ENCODE results near the gene CEACAM19. TPM values are rescaled to one million over a fixed set of nuclear protein-coding genes. Genes with fewer than 3 reads are reported as not detected.

Gene CEACAM19
- total RNA-seq, 1 experiment from 2014 or later: 13.2 TPM

DNA sequence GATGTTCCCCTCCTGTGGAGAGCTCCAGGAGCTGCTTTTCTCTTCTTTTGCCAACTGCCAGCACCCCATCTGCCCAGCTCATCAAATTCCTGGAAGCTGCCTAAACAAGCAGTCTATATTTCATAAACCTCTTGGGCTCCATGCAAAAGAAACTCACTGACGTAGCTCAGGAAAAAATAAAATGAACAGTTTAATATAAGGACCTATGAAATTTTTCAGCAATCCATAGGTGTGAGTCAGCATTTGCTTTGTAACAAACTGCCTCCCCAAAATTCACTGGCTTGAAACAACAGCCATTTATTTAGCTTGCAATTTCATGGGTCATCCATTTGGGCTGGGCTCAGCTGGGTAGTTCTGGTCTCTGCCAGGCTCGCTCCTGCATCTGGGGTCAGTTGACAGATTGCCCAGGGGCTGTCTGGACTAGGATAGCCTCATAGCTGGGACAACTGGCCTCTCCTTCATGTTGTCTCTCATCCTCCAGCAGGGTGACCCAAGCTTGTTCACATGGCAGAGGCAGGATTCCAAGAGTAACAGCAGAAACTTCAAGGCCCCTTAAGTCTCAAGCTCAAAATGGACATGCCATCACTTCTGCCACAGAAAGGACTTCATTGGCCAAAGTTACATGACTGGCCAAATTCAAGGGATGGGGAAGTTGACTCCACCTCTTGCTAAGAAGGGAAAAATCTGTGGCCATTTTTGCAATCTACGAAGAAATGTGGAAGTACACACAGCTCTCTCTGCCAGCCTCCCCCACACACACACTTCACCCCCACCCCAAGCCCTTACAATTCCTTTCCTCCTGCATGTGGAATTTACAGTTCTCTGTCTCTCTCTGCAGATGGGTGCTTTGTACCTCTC, 35.5 kb upstream of the CEACAM19 start:
- no peak overlapping the region for H3K4me3 Mint-ChIP-seq (ENCODE audit: unreplicated experiment)
- peak overlapping the region; percentile 68 for H3K27ac Mint-ChIP-seq (ENCODE audit: low read depth, unreplicated experiment)
- peaks cover 2% of the 10 kb centered on the region for H3K36me3 Mint-ChIP-seq (ENCODE audit: insufficient read depth, unreplicated experiment)
- TF ChIP-seq, protein P1, sequence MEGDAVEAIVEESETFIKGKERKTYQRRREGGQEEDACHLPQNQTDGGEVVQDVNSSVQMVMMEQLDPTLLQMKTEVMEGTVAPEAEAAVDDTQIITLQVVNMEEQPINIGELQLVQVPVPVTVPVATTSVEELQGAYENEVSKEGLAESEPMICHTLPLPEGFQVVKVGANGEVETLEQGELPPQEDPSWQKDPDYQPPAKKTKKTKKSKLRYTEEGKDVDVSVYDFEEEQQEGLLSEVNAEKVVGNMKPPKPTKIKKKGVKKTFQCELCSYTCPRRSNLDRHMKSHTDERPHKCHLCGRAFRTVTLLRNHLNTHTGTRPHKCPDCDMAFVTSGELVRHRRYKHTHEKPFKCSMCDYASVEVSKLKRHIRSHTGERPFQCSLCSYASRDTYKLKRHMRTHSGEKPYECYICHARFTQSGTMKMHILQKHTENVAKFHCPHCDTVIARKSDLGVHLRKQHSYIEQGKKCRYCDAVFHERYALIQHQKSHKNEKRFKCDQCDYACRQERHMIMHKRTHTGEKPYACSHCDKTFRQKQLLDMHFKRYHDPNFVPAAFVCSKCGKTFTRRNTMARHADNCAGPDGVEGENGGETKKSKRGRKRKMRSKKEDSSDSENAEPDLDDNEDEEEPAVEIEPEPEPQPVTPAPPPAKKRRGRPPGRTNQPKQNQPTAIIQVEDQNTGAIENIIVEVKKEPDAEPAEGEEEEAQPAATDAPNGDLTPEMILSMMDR (IDR thresholded peaks at IDR 0.05; ENCODE audit: unreplicated experiment): no peak
- intact Hi-C loops (cut with micrococcal nuclease): no loop called here
- H3K4me1 Mint-ChIP-seq (ENCODE audit: insufficient read depth, unreplicated experiment): peaks cover 32% of the 10 kb centered on the region
- no peaks in the 10 kb centered on the region for H3K9me3 Mint-ChIP-seq (ENCODE audit: unreplicated experiment)
- no TSS peak for BruUV-seq (replicated peaks)
- ChIA-PET CTCF (interaction anchor here (0.6 to 3.4 kb wide), 18 partner anchors 8 to 804 kb away, joined by 3 to 19 read pairs (median 3); partner anchors contain the start of gene PVR), POLR2A (interaction anchor here (1.0 to 4.1 kb wide), 7 partner anchors 9 to 215 kb away, joined by 3 to 38 read pairs (median 7); partner anchors contain the start of gene PVR)
- H3K27me3 Mint-ChIP-seq (ENCODE audit: insufficient read depth, unreplicated experiment): no peaks in the 10 kb centered on the region
- peak; percentile 56 for DNase-seq (ENCODE audit: unreplicated experiment)

- no peak for DNase-seq (ENCODE audit: unreplicated experiment)
- Mint-ChIP-seq H3K36me3 (ENCODE audit: insufficient read depth, unreplicated experiment) (no peaks in the 10 kb centered on the region), H3K27ac (ENCODE audit: low read depth, unreplicated experiment) (no peak overlapping the region), H3K9me3 (ENCODE audit: unreplicated experiment) (no peaks in the 10 kb centered on the region), H3K27me3 (ENCODE audit: insufficient read depth, unreplicated experiment) (no peaks in the 10 kb centered on the region), H3K4me3 (ENCODE audit: unreplicated experiment) (no peak overlapping the region), H3K4me1 (ENCODE audit: insufficient read depth, unreplicated experiment) (peaks cover 39% of the 10 kb centered on the region)
- ChIA-PET POLR2A (interaction anchor here (1.0 to 4.1 kb wide), 3 partner anchors 8 to 214 kb away, joined by 4 to 38 read pairs (median 10); partner anchors contain the start of gene PVR), CTCF (interaction anchor here (0.6 to 3.4 kb wide), 10 partner anchors 19 to 803 kb away, joined by 3 to 19 read pairs (median 5); no protein-coding TSS in a partner anchor)
- no TSS peak for BruUV-seq (replicated peaks)
- intact Hi-C loops (cut with micrococcal nuclease): no loop called here
- TF ChIP-seq, protein P1 (IDR thresholded peaks at IDR 0.05; ENCODE audit: unreplicated experiment): no peak
These were observed 34.6 kb upstream of the CEACAM19 start for GRCh38 chr19:44636439-44637389.

GRCh38 chr19:44637390-44637764, 33.9 kb upstream of the CEACAM19 start:
- H3K9me3 Mint-ChIP-seq (ENCODE audit: unreplicated experiment): no peaks in the 10 kb centered on the region
- peaks cover 39% of the 10 kb centered on the region for H3K4me1 Mint-ChIP-seq (ENCODE audit: insufficient read depth, unreplicated experiment)
- TF ChIP-seq, protein P1 (IDR thresholded peaks at IDR 0.05; ENCODE audit: unreplicated experiment): no peak
- no peaks in the 10 kb centered on the region for H3K36me3 Mint-ChIP-seq (ENCODE audit: insufficient read depth, unreplicated experiment)
- no TSS peak for BruUV-seq (replicated peaks)
- ChIA-PET POLR2A (interaction anchor here (4.1 kb wide), 1 partner anchor 11 kb away, joined by 38 read pairs; no protein-coding TSS in a partner anchor), CTCF (interaction anchor here (2.7 kb wide), 1 partner anchor 66 kb away, joined by 12 read pairs; no protein-coding TSS in a partner anchor)
- intact Hi-C loops (cut with micrococcal nuclease): no loop called here
- no peak for DNase-seq (ENCODE audit: unreplicated experiment)
- H3K27ac Mint-ChIP-seq (ENCODE audit: low read depth, unreplicated experiment): no peak overlapping the region
- H3K27me3 Mint-ChIP-seq (ENCODE audit: insufficient read depth, unreplicated experiment): no peaks in the 10 kb centered on the region
- no peak overlapping the region for H3K4me3 Mint-ChIP-seq (ENCODE audit: unreplicated experiment)

Measured in MCF 10A (cell line).